GM23248 (cell line): Measurements from ENCODE around the gene LSR.

ENCODE experiments used
- EZH2 ChIP-seq: fragments of 200-600 bp; sonication (generic); IDR thresholded peaks from 2 replicates; pipeline ENCODE4 v1.6.1; 2018; ENCODE audit warnings: antibody characterized with exemption, mild to moderate bottlenecking; ENCODE audit not compliant: insufficient read depth, poor library complexity, severe bottlenecking
- EZH2phosphoT487 ChIP-seq: fragments of 200-600 bp; sonication (generic); IDR thresholded peaks from 2 replicates; pipeline ENCODE4 v1.6.1; 2018; ENCODE audit warnings: antibody characterized with exemption, moderate library complexity, mild to moderate bottlenecking, low read depth; ENCODE audit not compliant: insufficient read depth

DNA sequence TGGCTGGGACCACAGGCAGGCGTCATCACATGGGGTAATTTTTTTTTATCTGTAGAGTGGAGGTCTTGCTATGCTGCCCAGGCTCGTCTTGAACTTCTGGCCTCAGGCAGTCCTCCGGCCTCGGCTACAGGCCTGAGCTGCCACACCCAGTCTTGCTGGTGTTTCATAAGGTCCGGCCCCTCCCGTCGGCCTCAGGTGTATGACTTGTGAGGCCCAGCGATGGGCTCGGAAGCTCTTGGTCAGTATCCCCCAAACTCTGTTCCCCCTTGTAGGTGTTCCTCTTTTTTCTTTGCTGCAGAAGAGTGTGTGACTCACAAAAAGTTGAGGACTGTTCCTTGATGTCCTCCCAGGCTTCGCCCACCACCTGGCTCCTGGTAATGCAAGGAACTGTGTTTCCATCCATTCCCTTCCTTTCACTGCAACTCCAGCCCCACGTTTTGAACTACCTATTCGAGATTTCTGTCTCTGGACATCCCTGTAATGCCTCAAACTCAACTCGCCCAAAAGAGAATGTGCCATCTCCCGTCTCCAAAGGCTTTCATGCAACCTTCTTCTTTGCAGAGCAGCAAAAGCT is 25.0 kb downstream of the LSR start:
- TF ChIP-seq EZH2phosphoT487, result no peak
- no peak for TF ChIP-seq EZH2
